OCI-LY7 (cell line): ENCODE results near the gene AKAP8L. TPM values are rescaled to one million over a fixed set of nuclear protein-coding genes. Genes with fewer than 3 reads are reported as not detected.
"Not testable (repeated sequence)": the region's sequence is repeated elsewhere in the genome, so short reads cannot be mapped to it uniquely, and the experiment has no call there.

Experiments
- BruUV-seq: library from RNA; stranded (reverse); fragments of 400-500 nt; replicated peaks from 2 replicates; lab custom pipeline; 2021; lab: Mats Ljungman, UMichigan
- CTCF ChIA-PET: fragments of 300-600 bp; sonication (Branson Sonifier 250); formaldehyde crosslinking; loops from one replicate; lab custom pipeline; 2022; ENCODE audit warnings: antibody characterized with exemption; ENCODE audit not compliant: unreplicated experiment; lab: Charles Lee
- POLR2A ChIA-PET: fragments of 300-600 bp; sonication (Branson Sonifier 250); formaldehyde crosslinking; loops from one replicate; lab custom pipeline; 2022; ENCODE audit warnings: antibody characterized with exemption; lab: Charles Lee
- DNase-seq: peaks from one replicate; pipeline ENCODE4 v3.0.0-alpha.2; 2015; ENCODE audit warnings: low spot score
- H2AFZ ChIP-seq: fragments of 200-600 bp; sonication (generic), shearing (Covaris generic); 2 replicates; pipeline ENCODE4 v1.6.1; 2014; ENCODE audit warnings: mild to moderate bottlenecking, antibody characterized with exemption, low read length, moderate library complexity
- H3K27ac ChIP-seq: fragments of 200-600 bp; sonication (generic); 2 replicates; pipeline ENCODE4 v1.5.1; 2014; ENCODE audit warnings: mixed run types, low read depth, mild to moderate bottlenecking, moderate library complexity, low read length, inconsistent platforms; ENCODE audit not compliant: poor library complexity, severe bottlenecking
- H3K36me3 ChIP-seq: fragments of 200-600 bp; sonication (generic); 2 replicates; pipeline ENCODE4 v1.6.1; 2014; ENCODE audit warnings: mild to moderate bottlenecking, antibody characterized with exemption, low read length, moderate library complexity, mixed read lengths; ENCODE audit not compliant: insufficient read depth
- H3K4me1 ChIP-seq: fragments of 200-600 bp; sonication (generic); 2 replicates; pipeline ENCODE4 v1.5.1; 2014; ENCODE audit warnings: mild to moderate bottlenecking, low read length; ENCODE audit not compliant: insufficient read depth, poor library complexity, severe bottlenecking
- H3K4me2 ChIP-seq: fragments of 200-600 bp; sonication (generic); 2 replicates; pipeline ENCODE4 v1.6.1; 2014; ENCODE audit warnings: mild to moderate bottlenecking, low read length
- H3K4me3 ChIP-seq: fragments of 200-600 bp; sonication (generic); 2 replicates; pipeline ENCODE4 v1.5.1; 2014; ENCODE audit warnings: mild to moderate bottlenecking, low read depth, low read length; ENCODE audit not compliant: poor library complexity, severe bottlenecking
- H3K79me2 ChIP-seq: fragments of 200-600 bp; sonication (generic); 2 replicates; pipeline ENCODE4 v1.6.1; 2016; ENCODE audit warnings: low read depth, mild to moderate bottlenecking, low read length, moderate library complexity, mixed read lengths; ENCODE audit not compliant: insufficient read depth
- H3K9me2 ChIP-seq: fragments of 200-600 bp; sonication (generic); 2 replicates; pipeline ENCODE4 v1.6.1; 2016; ENCODE audit warnings: mild to moderate bottlenecking, low read length, mixed read lengths; ENCODE audit not compliant: insufficient read depth
- H3K9me3 ChIP-seq: fragments of 200-600 bp; sonication (generic); 2 replicates; pipeline ENCODE4 v1.6.1; 2014; ENCODE audit warnings: mild to moderate bottlenecking, mixed run types, low read length, mixed read lengths
- H4K20me1 ChIP-seq: fragments of 200-600 bp; sonication (generic); 2 replicates; pipeline ENCODE4 v1.6.1; 2014; ENCODE audit warnings: mild to moderate bottlenecking, antibody characterized with exemption, low read length, moderate library complexity, mixed read lengths; ENCODE audit not compliant: insufficient read depth
- EZH2phosphoT487 ChIP-seq: fragments of 200-600 bp; sonication (generic); IDR thresholded peaks from 2 replicates; pipeline ENCODE4 v1.6.1; 2018; ENCODE audit warnings: low read depth, borderline replicate concordance, mild to moderate bottlenecking, mixed run types, antibody characterized with exemption, low read length, moderate library complexity, mixed read lengths
- intact Hi-C: fragments of 100-400 bp; cut with micrococcal nuclease; formaldehyde crosslinking; loops from one replicate; pipeline ENCODE4 v1.10.0; 2022; ENCODE audit not compliant: unreplicated experiment
- total RNA-seq, 2 experiments: library from RNA; depleted of rRNA in 1 of 2; stranded (reverse); fragments of >200 nt in 1 of 2; shearing (Covaris generic) in 1 of 2; gene quantifications; 2 replicates each; pipeline ENCODE4 v1.2.3, GENCODE V29; 2014 to 2022
- TF ChIP-seq, protein P1 (sequence below): fragments of 200-600 bp; sonication (generic); conservative IDR thresholded peaks from 2 replicates; pipeline ENCODE4 v1.5.1; 2014; ENCODE audit warnings: mild to moderate bottlenecking, antibody characterized with exemption, low read length, moderate library complexity, mixed read lengths

The AKAP8L gene
- total RNA-seq, 2 experiments from 2014 or later, result 119 to 124 TPM

DNA sequence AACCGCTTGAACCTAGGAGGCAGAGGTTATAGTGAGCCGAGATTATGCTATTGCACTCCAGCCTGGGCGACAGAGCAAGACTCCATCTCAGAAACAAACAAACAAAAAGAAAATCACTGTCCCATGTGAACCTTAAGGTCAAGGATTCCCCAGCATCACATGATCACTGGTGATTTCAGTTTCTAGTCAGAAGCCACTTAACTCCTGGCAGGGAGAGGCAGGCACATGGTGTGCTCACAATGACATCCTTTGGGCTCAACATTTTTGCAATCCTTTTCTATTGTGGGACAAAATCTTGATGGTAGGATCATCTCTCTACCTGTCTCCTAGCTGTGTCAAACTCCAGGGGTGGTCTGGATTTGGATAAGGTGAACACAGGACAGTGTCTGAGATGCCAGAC lies 51.3 kb downstream of the AKAP8L start:
- Histone ChIP-seq H3K27ac (no peak overlapping the region), H3K4me3 (no peak overlapping the region), H3K4me1 (no peaks in the 10 kb centered on the region), H3K4me2 (no peak overlapping the region), H2AFZ (no peak overlapping the region), H3K79me2 (0 out of 2 replicates have a peak, but pooled peaks cover 3% of the 10 kb centered on the region), H4K20me1 (no peaks in the 10 kb centered on the region), H3K36me3 (peaks cover 81% of the 10 kb centered on the region), H3K9me2 (no peaks in the 10 kb centered on the region), H3K9me3 (no peaks in the 10 kb centered on the region)
- BruUV-seq, result no TSS peak
- intact Hi-C loops, result no loop called here
- ChIA-PET POLR2A (no interaction called here), CTCF (no interaction called here)
- TF ChIP-seq, protein P1, sequence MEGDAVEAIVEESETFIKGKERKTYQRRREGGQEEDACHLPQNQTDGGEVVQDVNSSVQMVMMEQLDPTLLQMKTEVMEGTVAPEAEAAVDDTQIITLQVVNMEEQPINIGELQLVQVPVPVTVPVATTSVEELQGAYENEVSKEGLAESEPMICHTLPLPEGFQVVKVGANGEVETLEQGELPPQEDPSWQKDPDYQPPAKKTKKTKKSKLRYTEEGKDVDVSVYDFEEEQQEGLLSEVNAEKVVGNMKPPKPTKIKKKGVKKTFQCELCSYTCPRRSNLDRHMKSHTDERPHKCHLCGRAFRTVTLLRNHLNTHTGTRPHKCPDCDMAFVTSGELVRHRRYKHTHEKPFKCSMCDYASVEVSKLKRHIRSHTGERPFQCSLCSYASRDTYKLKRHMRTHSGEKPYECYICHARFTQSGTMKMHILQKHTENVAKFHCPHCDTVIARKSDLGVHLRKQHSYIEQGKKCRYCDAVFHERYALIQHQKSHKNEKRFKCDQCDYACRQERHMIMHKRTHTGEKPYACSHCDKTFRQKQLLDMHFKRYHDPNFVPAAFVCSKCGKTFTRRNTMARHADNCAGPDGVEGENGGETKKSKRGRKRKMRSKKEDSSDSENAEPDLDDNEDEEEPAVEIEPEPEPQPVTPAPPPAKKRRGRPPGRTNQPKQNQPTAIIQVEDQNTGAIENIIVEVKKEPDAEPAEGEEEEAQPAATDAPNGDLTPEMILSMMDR, result no peak
- TF ChIP-seq EZH2phosphoT487, result no peak
- no peak for DNase-seq

DNA sequence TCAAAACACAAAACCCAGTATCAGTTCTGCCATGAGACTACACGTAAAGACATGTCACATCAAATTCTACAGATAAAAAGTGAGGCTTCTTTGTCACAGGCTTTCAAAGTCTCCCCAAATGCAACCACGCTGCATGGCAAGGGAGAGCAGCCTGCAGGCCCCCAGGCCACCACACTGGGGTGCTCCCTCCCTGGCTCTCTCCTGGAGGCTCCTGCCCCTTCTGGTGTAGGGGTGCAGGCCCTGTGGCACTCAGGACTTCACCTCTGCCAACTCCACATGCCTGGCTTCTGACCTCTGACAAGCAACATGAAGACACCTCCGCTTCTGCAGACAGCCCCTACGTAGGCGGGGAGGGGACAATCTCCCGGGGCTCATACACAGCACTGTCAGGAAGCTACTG lies 53.5 kb downstream of the AKAP8L start:
- Histone ChIP-seq H2AFZ (no peak overlapping the region), H3K4me2 (no peak overlapping the region), H3K9me3 (no peaks in the 10 kb centered on the region), H3K9me2 (no peaks in the 10 kb centered on the region), H3K4me3 (no peak overlapping the region), H3K36me3 (peaks cover 79% of the 10 kb centered on the region), H3K79me2 (no peaks in the 10 kb centered on the region), H3K27ac (no peak overlapping the region), H3K4me1 (no peaks in the 10 kb centered on the region), H4K20me1 (no peaks in the 10 kb centered on the region)
- no TSS peak for BruUV-seq
- POLR2A ChIA-PET, result interaction anchor here (1.0 kb wide), 1 partner anchor 14 kb away, joined by 3 read pairs; the partner anchor contains the start of gene AKAP8
- CTCF ChIA-PET, result no interaction called here
- intact Hi-C loops, result no loop called here
- TF ChIP-seq EZH2phosphoT487, result no peak
- TF ChIP-seq, protein P1, result no peak
- DNase-seq, result no peak

GRCh38 chr19:15363791-15364190 lies 55.0 kb downstream of the AKAP8L start:
- peaks cover 78% of the 10 kb centered on the region for H3K36me3 ChIP-seq
- H3K4me3 ChIP-seq, BruUV-seq, H2AFZ ChIP-seq, H3K4me1 ChIP-seq, CTCF ChIA-PET, intact Hi-C loops, DNase-seq, H3K9me2 ChIP-seq, H3K9me3 ChIP-seq, H3K4me2 ChIP-seq, H3K27ac ChIP-seq, H3K79me2 ChIP-seq, POLR2A ChIA-PET, H4K20me1 ChIP-seq: not testable (repeated sequence)

- POLR2A ChIA-PET, H3K9me3 ChIP-seq, CTCF ChIA-PET, intact Hi-C loops, DNase-seq, H3K9me2 ChIP-seq, H3K4me1 ChIP-seq, H3K27ac ChIP-seq, BruUV-seq, H3K4me2 ChIP-seq, H2AFZ ChIP-seq, H3K79me2 ChIP-seq, H3K4me3 ChIP-seq, H4K20me1 ChIP-seq: not testable (repeated sequence)
- H3K36me3 ChIP-seq, result peaks cover 78% of the 10 kb centered on the region
Measured at GRCh38 chr19:15363048-15363447, 55.7 kb downstream of the AKAP8L start.

GRCh38 chr19:15360015-15360414 lies 58.8 kb downstream of the AKAP8L start:
- DNase-seq, H3K79me2 ChIP-seq, H3K9me3 ChIP-seq, H3K9me2 ChIP-seq, H3K4me2 ChIP-seq, H3K27ac ChIP-seq, H3K4me1 ChIP-seq, BruUV-seq, CTCF ChIA-PET, H2AFZ ChIP-seq, intact Hi-C loops, H3K4me3 ChIP-seq, H4K20me1 ChIP-seq: not testable (repeated sequence)
- POLR2A ChIA-PET, result interaction anchor here (1.1 kb wide), 1 partner anchor 20 kb away, joined by 3 read pairs; no protein-coding TSS in a partner anchor
- peaks cover 78% of the 10 kb centered on the region for H3K36me3 ChIP-seq
